Measurements from ENCODE around the gene ARHGEF40. TPM values are rescaled to one million over a fixed set of nuclear protein-coding genes. Genes with fewer than 3 reads are reported as not detected.

The ARHGEF40 gene
- total and polyA plus RNA-seq, 8 donors, result 11.0 to 171 (median 33.1) TPM

DNA sequence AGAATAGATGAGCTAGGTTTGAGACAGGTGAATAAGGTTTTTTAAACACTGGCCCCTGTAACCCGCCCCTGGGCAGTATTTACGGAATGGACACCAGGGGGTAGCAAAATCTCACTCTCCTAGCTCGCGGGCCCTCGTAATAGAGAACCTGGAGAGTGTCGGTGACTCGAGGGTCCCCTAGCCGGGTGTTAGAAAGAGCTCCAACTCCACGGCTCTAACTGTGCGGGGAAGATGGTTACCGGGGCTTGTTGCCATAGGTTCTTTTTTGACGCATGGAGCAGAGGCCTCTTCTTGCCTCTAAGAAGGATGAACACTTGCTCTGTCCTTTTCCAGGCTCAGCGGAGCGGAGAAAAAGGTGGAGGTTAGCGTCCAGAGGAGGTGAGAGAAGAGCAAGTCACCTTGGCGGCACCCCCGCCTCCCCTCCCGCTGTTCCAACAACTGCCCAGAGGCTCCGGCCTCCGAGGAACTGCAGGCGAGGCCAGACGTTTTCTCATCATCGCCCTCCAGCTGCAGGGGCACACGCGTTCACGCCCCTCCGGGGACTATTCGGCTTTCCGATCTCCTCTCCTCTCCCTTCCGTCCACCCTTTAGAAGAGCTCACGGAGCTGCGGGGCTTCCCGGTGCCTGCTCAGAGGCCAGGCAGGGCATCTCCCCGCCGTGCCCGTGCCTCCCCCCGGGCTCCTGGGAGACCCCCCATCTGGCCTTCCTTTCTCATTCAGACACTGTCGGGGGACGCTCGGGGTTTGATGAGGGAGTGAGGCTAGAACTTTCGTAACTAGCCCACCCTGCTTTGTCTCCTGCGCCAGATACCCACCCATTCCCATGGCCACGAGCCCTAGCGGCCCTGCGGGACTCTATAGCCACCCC is 1.4 kb upstream of the ARHGEF40 start:
- WGBS, 5 donors, result 1 to 4% (median 2%) methylated on average over 44 to 45 of the region's 45 CpGs
- TF ChIP-seq POLR2A (IDR thresholded peaks at IDR 0.05), result no peak
- TF ChIP-seq, protein P1, sequence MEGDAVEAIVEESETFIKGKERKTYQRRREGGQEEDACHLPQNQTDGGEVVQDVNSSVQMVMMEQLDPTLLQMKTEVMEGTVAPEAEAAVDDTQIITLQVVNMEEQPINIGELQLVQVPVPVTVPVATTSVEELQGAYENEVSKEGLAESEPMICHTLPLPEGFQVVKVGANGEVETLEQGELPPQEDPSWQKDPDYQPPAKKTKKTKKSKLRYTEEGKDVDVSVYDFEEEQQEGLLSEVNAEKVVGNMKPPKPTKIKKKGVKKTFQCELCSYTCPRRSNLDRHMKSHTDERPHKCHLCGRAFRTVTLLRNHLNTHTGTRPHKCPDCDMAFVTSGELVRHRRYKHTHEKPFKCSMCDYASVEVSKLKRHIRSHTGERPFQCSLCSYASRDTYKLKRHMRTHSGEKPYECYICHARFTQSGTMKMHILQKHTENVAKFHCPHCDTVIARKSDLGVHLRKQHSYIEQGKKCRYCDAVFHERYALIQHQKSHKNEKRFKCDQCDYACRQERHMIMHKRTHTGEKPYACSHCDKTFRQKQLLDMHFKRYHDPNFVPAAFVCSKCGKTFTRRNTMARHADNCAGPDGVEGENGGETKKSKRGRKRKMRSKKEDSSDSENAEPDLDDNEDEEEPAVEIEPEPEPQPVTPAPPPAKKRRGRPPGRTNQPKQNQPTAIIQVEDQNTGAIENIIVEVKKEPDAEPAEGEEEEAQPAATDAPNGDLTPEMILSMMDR (IDR thresholded peaks at IDR 0.05), result peak in 5 of 7 experiments; percentile 53 to 73 (median 57)
- TF ChIP-seq EP300 (IDR thresholded peaks at IDR 0.05), result no peak
- TF ChIP-seq POLR2AphosphoS5 (IDR thresholded peaks at IDR 0.05), result no peak
- intact Hi-C loops (cut with DNase I; ENCODE audit: low total_unique reads), result loop anchor here (5.0 kb wide), 1 partner anchor 39 kb away; no protein-coding TSS in a partner anchor
- Histone ChIP-seq H3K4me3 (peak overlapping the region; percentile 77 to 90 (median 80)), H3K27ac (peak overlapping the region in 4 of 5 donors; percentile 86 to 94 (median 92)), H3K36me3 (peaks cover 0 to 12% (median 5%) of the 10 kb centered on the region in 4 donors), H3K9me3 (no peaks in the 10 kb centered on the region), H3K4me1 (peaks cover 37 to 49% (median 47%) of the 10 kb centered on the region in 4 donors), H3K27me3 (peaks cover 0 to 19% (median 6%) of the 10 kb centered on the region in 3 donors)
- DNase-seq, result peak; percentile 63 to 89

DNA sequence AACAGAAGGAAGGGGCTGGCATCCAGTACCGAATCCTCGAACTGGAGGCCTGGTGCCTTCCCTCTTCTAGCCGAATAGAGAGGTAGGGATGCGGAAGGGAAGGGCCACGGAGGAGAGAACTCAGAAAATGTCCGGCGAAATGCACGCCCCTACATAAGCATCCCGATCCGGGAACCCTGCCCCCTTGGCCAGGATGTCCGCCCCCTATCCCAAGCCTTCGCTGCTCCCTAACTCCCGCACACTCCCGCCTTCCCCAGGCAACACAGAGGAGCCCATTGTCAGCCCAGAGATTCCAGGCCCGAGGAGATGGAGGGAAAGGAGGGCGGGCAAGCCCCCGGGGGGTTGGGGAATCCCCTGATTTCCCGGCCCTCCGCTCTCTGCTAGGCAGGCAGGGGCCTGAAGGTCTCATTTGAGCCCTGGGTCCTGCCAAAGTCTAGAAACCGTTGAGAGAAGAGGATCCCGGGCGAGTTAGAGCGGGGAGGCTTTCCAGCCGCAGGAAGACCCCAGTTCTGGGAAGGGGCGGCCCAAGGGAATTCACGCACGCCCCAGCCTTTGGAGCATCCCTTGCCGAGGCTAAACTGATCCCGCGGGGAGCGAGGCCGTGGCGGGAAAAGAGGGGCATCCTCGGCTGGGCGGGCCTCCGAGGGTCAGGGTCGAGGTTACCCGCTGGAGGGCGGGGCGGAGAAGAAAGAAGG is 569 bp upstream of the ARHGEF40 start:
- intact Hi-C loops (cut with DNase I; ENCODE audit: low total_unique reads), result loop anchor here (5.0 kb wide), 1 partner anchor 38 kb away; no protein-coding TSS in a partner anchor
- Histone ChIP-seq H3K4me3 (peak overlapping the region; percentile 77 to 90 (median 80)), H3K27me3 (peaks cover 0 to 19% (median 6%) of the 10 kb centered on the region in 3 donors), H3K27ac (peak overlapping the region; percentile 86 to 94 (median 91)), H3K9me3 (no peaks in the 10 kb centered on the region), H3K36me3 (peaks cover 0 to 20% (median 12%) of the 10 kb centered on the region in 4 donors), H3K4me1 (peaks cover 37 to 53% (median 47%) of the 10 kb centered on the region in 4 donors)
- DNase-seq, result peak in 1 of 2 donors; percentile 87
- no peak for TF ChIP-seq POLR2AphosphoS5 (IDR thresholded peaks at IDR 0.05)
- TF ChIP-seq, protein P1 (IDR thresholded peaks at IDR 0.05), result no peak
- no peak for TF ChIP-seq EP300 (IDR thresholded peaks at IDR 0.05)
- TF ChIP-seq POLR2A (IDR thresholded peaks at IDR 0.05), result no peak
- 1% methylated on average over 28 to 40 of the region's 40 CpGs for whole genome bisulfite sequencing, 5 donors

DNA sequence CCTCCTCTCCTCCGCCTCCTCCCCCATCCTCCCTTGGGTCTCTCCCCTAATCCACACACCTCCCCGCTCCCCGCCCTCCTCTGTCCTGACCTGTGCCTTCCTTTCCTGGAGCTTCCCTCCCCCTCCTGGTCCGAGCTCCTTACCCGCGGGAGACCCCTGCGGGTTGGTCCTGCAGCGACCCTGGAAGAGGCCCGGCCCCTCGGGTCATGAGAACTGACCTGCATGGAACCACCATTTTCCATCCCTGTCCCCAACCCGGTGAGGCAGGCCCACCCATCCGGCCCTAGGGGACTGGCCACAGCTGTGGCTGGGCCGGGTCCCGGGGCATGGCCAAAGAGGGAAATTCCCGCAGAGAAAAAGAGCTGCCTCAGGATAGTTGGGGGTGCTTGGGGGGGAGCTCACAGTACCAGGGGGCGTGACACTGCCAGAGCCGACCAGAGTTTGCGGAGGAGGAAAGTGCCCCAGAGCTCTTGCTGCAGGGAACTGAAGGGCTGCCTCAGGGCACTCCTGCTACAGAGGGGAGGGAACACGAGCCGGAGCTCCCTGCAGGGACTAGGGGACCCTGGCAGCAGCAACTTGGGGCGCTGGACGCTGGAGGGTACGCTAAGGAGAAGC is 613 bp downstream of the ARHGEF40 start:
- intact Hi-C loops (cut with DNase I; ENCODE audit: low total_unique reads), result no loop called here
- Histone ChIP-seq H3K36me3 (peaks cover 10 to 32% (median 24%) of the 10 kb centered on the region in 4 donors), H3K27ac (peak overlapping the region; percentile 86 to 94 (median 91)), H3K4me3 (peak overlapping the region; percentile 77 to 90 (median 80)), H3K4me1 (peaks cover 37 to 53% (median 47%) of the 10 kb centered on the region in 4 donors), H3K9me3 (no peaks in the 10 kb centered on the region), H3K27me3 (peaks cover 0 to 19% (median 6%) of the 10 kb centered on the region in 3 donors)
- TF ChIP-seq, protein P1 (IDR thresholded peaks at IDR 0.05), result no peak
- TF ChIP-seq EP300 (IDR thresholded peaks at IDR 0.05) (no peak), POLR2A (IDR thresholded peaks at IDR 0.05) (no peak), POLR2AphosphoS5 (IDR thresholded peaks at IDR 0.05) (no peak)
- DNase-seq, result peak in 1 of 2 donors; percentile 78
- WGBS, 5 donors, result 0 to 1% (median 0%) methylated on average over 17 to 23 of the region's 23 CpGs
